GM12878 (cell line): Measurements from ENCODE around the gene MDC1. TPM values are rescaled to one million over a fixed set of nuclear protein-coding genes. Genes with fewer than 3 reads are reported as not detected.

ENCODE experiments used
- ATAC-seq: fragments of 200-7000 bp; cut with Tn5 transposase; 3 replicates; pipeline ENCODE4 v1.9.1; 2020; ENCODE audit warnings: mild to moderate bottlenecking, moderate library complexity
- Bru-seq: library from RNA; stranded (reverse); fragments of 400-500 nt; gene quantifications from one replicate; lab custom pipeline; 2021; lab: Mats Ljungman, UMichigan
- BruChase-seq, 2 experiments: library from RNA; stranded (reverse); fragments of 400-500 nt; gene quantifications; one replicate each; lab custom pipeline; 2021; lab: Mats Ljungman, UMichigan
- BruUV-seq: library from RNA; stranded (reverse); fragments of 400-500 nt; replicated peaks from 2 replicates; lab custom pipeline; 2021; lab: Mats Ljungman, UMichigan
- CTCF ChIA-PET: fragments of 300-600 bp; sonication (Branson Sonifier 250); formaldehyde crosslinking; extraction: SDS; loops from one replicate; lab custom pipeline; 2021; ENCODE audit warnings: inconsistent platforms; lab: Yijun Ruan, JAX
- POLR2A ChIA-PET: fragments of 350-600 bp; formaldehyde crosslinking; extraction: SDS; loops from one replicate; lab custom pipeline; 2021; ENCODE audit warnings: inconsistent platforms; lab: Charles Lee
- RAD21 ChIA-PET: fragments of 300-600 bp; sonication (Branson Sonifier 250); formaldehyde crosslinking; loops from one replicate; lab custom pipeline; 2023; ENCODE audit warnings: antibody characterized with exemption; ENCODE audit not compliant: unreplicated experiment; lab: Charles Lee
- SMC1A ChIA-PET: fragments of 300-600 bp; sonication (Branson Sonifier 250); formaldehyde crosslinking; loops from one replicate; lab custom pipeline; 2023; ENCODE audit not compliant: unreplicated experiment, uncharacterized antibody; lab: Charles Lee
- DNase-seq: peaks from one replicate; pipeline ENCODE4 v3.0.0-alpha.2; 2011; ENCODE audit warnings: low read depth, low spot score
- FAIRE-seq: peaks from 3 replicates; lab custom pipeline; 2011; peaks lifted over from hg19 to GRCh38; lab: Jason Lieb, UNC
- H2AFZ ChIP-seq: 2 replicates; pipeline ENCODE4 v1.6.0; 2011; ENCODE audit warnings: low read depth, low read length, control low read depth; ENCODE audit not compliant: control insufficient read depth
- H3K27ac ChIP-seq: 2 replicates; pipeline ENCODE4 v1.5.1; 2011; ENCODE audit warnings: control low read depth; ENCODE audit not compliant: control insufficient read depth, insufficient read depth
- H3K27me3 ChIP-seq, 2 experiments: replicated peaks in 1 of 2; 2 replicates each; pipeline versions ENCODE4 v1.6.0 to v1.6.1; 2011; ENCODE audit warnings: low read length in 1 of 2; ENCODE audit not compliant: control insufficient read depth in 2 of 2, insufficient read depth in 2 of 2
- H3K36me3 ChIP-seq, 2 experiments: 2 replicates each; pipeline ENCODE4 v1.5.1; 2011; ENCODE audit warnings: low read length in 1 of 2; ENCODE audit not compliant: control insufficient read depth in 2 of 2, insufficient read depth in 2 of 2
- H3K4me1 ChIP-seq: 2 replicates; pipeline ENCODE4 v1.6.1; 2011; ENCODE audit warnings: mild to moderate bottlenecking, low read length, moderate library complexity, mixed read lengths; ENCODE audit not compliant: control insufficient read depth, insufficient read depth
- H3K4me2 ChIP-seq: 2 replicates; pipeline ENCODE4 v1.6.0; 2011; ENCODE audit warnings: control low read depth; ENCODE audit not compliant: control insufficient read depth, insufficient read depth
- H3K4me3 ChIP-seq: fragments of 200-600 bp; sonication (generic); 2 replicates; pipeline ENCODE4 v1.5.1; 2016
- H3K79me2 ChIP-seq: 2 replicates; pipeline ENCODE4 v1.6.0; 2011; ENCODE audit warnings: low read length; ENCODE audit not compliant: control insufficient read depth, insufficient read depth
- H3K9ac ChIP-seq: 2 replicates; pipeline ENCODE4 v1.8.0; 2011; ENCODE audit warnings: low read length, control low read depth, mixed read lengths; ENCODE audit not compliant: control insufficient read depth, insufficient read depth
- H3K9me3 ChIP-seq: replicated peaks from 3 replicates; pipeline ENCODE4 v1.5.1; 2011; ENCODE audit warnings: mild to moderate bottlenecking, low read length; ENCODE audit not compliant: control insufficient read depth, insufficient read depth
- H4K20me1 ChIP-seq: 2 replicates; pipeline ENCODE4 v1.6.0; 2011; ENCODE audit not compliant: control insufficient read depth, insufficient read depth
- GABPA ChIP-seq: IDR thresholded peaks from 2 replicates; pipeline ENCODE4 v1.6.1; 2014; ENCODE audit warnings: antibody characterized with exemption, low read depth, mild to moderate bottlenecking, inconsistent platforms
- IRF5 ChIP-seq: fragments of 450-650 bp; IDR thresholded peaks from 2 replicates; pipeline ENCODE4 v1.6.1; 2017; ENCODE audit warnings: borderline replicate concordance
- KLF5 ChIP-seq: fragments of 450-650 bp; IDR thresholded peaks from 2 replicates; pipeline ENCODE4 v1.6.1; 2014; ENCODE audit warnings: mild to moderate bottlenecking; ENCODE audit not compliant: partially characterized antibody
- NKRF ChIP-seq: fragments of 450-650 bp; conservative IDR thresholded peaks from 2 replicates; pipeline ENCODE4 v1.6.1; 2017; ENCODE audit warnings: mild to moderate bottlenecking, moderate library complexity
- PKNOX1 ChIP-seq: fragments of 450-650 bp; IDR thresholded peaks from 2 replicates; pipeline ENCODE4 v1.6.1; 2016; ENCODE audit warnings: mild to moderate bottlenecking
- POU2F2 ChIP-seq: IDR thresholded peaks from 3 replicates; pipeline ENCODE4 v1.6.1; 2011; ENCODE audit warnings: low read depth, mild to moderate bottlenecking, low read length, borderline replicate concordance
- RB1 ChIP-seq: fragments of 450-650 bp; formaldehyde crosslinking; IDR thresholded peaks from 2 replicates; pipeline ENCODE4 v1.6.1; 2017; ENCODE audit warnings: mild to moderate bottlenecking, borderline replicate concordance
- RFX5 ChIP-seq: IDR thresholded peaks from 2 replicates; pipeline ENCODE4 v1.6.1; 2011; ENCODE audit warnings: low read depth, low read length, improper control_type of control experiment
- SREBF1 ChIP-seq: IDR thresholded peaks from 2 replicates; pipeline ENCODE4 v1.6.1; 2012; ENCODE audit warnings: mild to moderate bottlenecking, low read length
- ZNF274 ChIP-seq: IDR thresholded peaks from one replicate; pipeline ENCODE4 v1.8.0; 2011; ENCODE audit not compliant: insufficient read length, insufficient read depth
- ZNF384 ChIP-seq: IDR thresholded peaks from 2 replicates; pipeline ENCODE4 v1.6.1; 2012; ENCODE audit warnings: low read depth, mild to moderate bottlenecking, low read length, improper control_type of control experiment, borderline replicate concordance
- WGBS: methylation state at CpG from one replicate; pipeline ENCODE4 v1.1.6; 2016; ENCODE audit warnings: low lambda C conversion rate; ENCODE audit not compliant: insufficient replicate concordance, insufficient coverage; ENCODE audit errors: missing lambda C conversion rate; 5-methylcytosine and 5-hydroxymethylcytosine counted together
- in situ Hi-C: fragments of 300-500 bp; cut with MboI; formaldehyde crosslinking; loops from 9 replicates; pipeline ENCODE4 v1.14.3; 2018; ENCODE audit warnings: mixed read lengths
- intact Hi-C: fragments of 100-400 bp; cut with micrococcal nuclease; formaldehyde crosslinking; loops from one replicate; pipeline ENCODE4 v1.14.2; 2022; ENCODE audit not compliant: unreplicated experiment
- long read RNA-seq, 2 experiments: library from polyadenylated mRNA; unstranded; transcript quantifications; one replicate each; pipeline ENCODE4 v2.0.0, GENCODE V29; 2019 to 2020
- polyA minus RNA-seq, 3 experiments: library from RNA; depleted of rRNA, polyadenylated mRNA; stranded (reverse); fragments of >200 nt; gene quantifications; 2 replicates each; pipeline ENCODE4 v1.2.3, GENCODE V29; 2011
- polyA plus RNA-seq, 11 experiments: library from polyadenylated mRNA; depleted of rRNA in 4 of 11; unstranded in 6 of 11; stranded (reverse) in 5 of 11; fragments of >200 nt; fragmentation: Nextera tagmentation in 4 of 11; fragmentation: Illumina TruSeq in 1 of 11; extraction: Ambion mirVana in 4 of 11; extraction: Trizol in 1 of 11; gene quantifications; 1 replicate in 1 of 11; 2 replicates in 10 of 11; pipeline versions ENCODE4 v1.2.1 to v1.2.3, GENCODE V29; 2011 to 2016; ENCODE audit warnings: inconsistent platforms in 2 of 11, missing spikeins in 2 of 11, low read depth in 1 of 11
- total RNA-seq, 4 experiments: library from RNA; depleted of rRNA in 3 of 4; stranded (reverse); fragments of >200 nt in 3 of 4; fragmentation: Illumina TruSeq in 1 of 4; extraction: Trizol in 1 of 4; gene quantifications; 2 replicates each; pipeline versions ENCODE4 v1.2.1 to v1.2.3, GENCODE V29; 2013 to 2021

Gene MDC1
- 15.3 and 21.3 TPM in 2 replicates for total RNA-seq (2013; cell fraction: nucleolus; rRNA removed)
- 11.9 and 12.9 TPM in 2 replicates for total RNA-seq (2014; rRNA removed)
- 12.4 and 12.5 TPM in 2 replicates for total RNA-seq (2014; rRNA removed; fragmentation: Illumina TruSeq; extraction: Trizol)
- 62.5 and 66.9 TPM in 2 replicates for total RNA-seq (2021)
- 30.8 TPM for polyA plus RNA-seq (2011; ENCODE audit: low read depth)
- polyA plus RNA-seq (2011; rRNA removed), result 6.8 and 14.8 TPM in 2 replicates
- 18.4 and 23.7 TPM in 2 replicates for polyA plus RNA-seq (2011; cell fraction: cytosol; rRNA removed)
- 68.0 and 73.9 TPM in 2 replicates for polyA plus RNA-seq (2011; cell fraction: nucleus; rRNA removed)
- 36.6 and 43.4 TPM in 2 replicates for polyA plus RNA-seq (2012)
- 52.7 and 53.6 TPM in 2 replicates for polyA plus RNA-seq (2014; fragmentation: Illumina TruSeq; extraction: Trizol)
- 1 to 10 TPM; 5.1 to 6.5 TPM for polyA plus RNA-seq (2014; fragmentation: Nextera tagmentation; extraction: Ambion mirVana)
- polyA plus RNA-seq (2014; rRNA removed), result 30.1 and 33.3 TPM in 2 replicates
- polyA plus RNA-seq (2016; fragmentation: Nextera tagmentation; extraction: Ambion mirVana), result 10 to 100 TPM; 31.1 to 36.2 TPM
- polyA minus RNA-seq (2011; rRNA and poly(A)+ RNA removed), result 17.6 and 22.5 TPM in 2 replicates
- polyA minus RNA-seq (2011; cell fraction: cytosol; rRNA and poly(A)+ RNA removed), result 8.5 and 20.0 TPM in 2 replicates
- polyA minus RNA-seq (2011; cell fraction: nucleus; rRNA and poly(A)+ RNA removed), result 7.4 and 14.4 TPM in 2 replicates
- Bru-seq, nascent RNA, result percentile 78 among the genes with signal in this experiment
- percentile 91 among the genes with signal in this experiment for BruChase-seq, experiment 1, labeled RNA remaining after a 6-hour chase
- BruChase-seq, experiment 2, labeled RNA remaining after a 2-hour chase, result percentile 85 among the genes with signal in this experiment
- long read RNA-seq, experiment 1, partial matches to known transcripts, result 3 of 4 reads
- long read RNA-seq, experiment 1, other reads (novel, unspliced or antisense), result 1 of 4 reads
- long read RNA-seq, experiment 2, partial matches to known transcripts, result 13 of 22 reads
- long read RNA-seq, experiment 2, other reads (novel, unspliced or antisense), result 9 of 22 reads

GRCh38 chr6:30717129-30717844 is at the start of gene MDC1:
Gene MDC1, minus strand, starts transcription at chr6:30717281. Its CDS starts 2,106 bp downstream, at chr6:30715175.
- DNase-seq (peak; percentile 99), FAIRE-seq (peak; percentile 100), ATAC-seq (peak; percentile 76)
- Histone ChIP-seq H3K36me3 (peaks cover 5 to 6% of the 10 kb centered on the region in 2 experiments), H3K4me2 (peak within 1 kb of the TSS; percentile 97), H3K4me3 (peak within 1 kb of the TSS; percentile 83), H3K27me3 (no peaks in the 10 kb centered on the region), H3K27ac (peak within 1 kb of the TSS; percentile 98), H3K79me2 (peaks cover 57% of the 10 kb centered on the region), H3K4me1 (peaks cover 15% of the 10 kb centered on the region), H4K20me1 (no peaks in the 10 kb centered on the region), H3K9ac (peak within 1 kb of the TSS; percentile 98), H2AFZ (peak within 1 kb of the TSS; percentile 70), H3K9me3 (no peaks in the 10 kb centered on the region)
- SMC1A ChIA-PET, result interaction anchor here (0.6 to 17.7 kb wide), 5 partner anchors 14 to 224 kb away, joined by 3 to 265 read pairs (median 3); partner anchors contain the start of gene NRM
- intact Hi-C loops (loop anchor here (1.0 kb wide), 3 partner anchors 30 to 100 kb away; partner anchors contain the start of genes MRPS18B and PPP1R10), in situ Hi-C loops (loop anchor here (5.0 kb wide), 2 partner anchors 35 to 100 kb away; partner anchors contain the start of genes MRPS18B and PPP1R10)
- BruUV-seq, result TSS peak; percentile 30
- CTCF ChIA-PET, result interaction anchor here (0.6 to 22.7 kb wide), 9 partner anchors 14 to 841 kb away, joined by 3 to 487 read pairs (median 4); partner anchors contain the start of gene NRM
- under 1% methylated on average over 48 of the region's 48 CpGs for WGBS
- POLR2A ChIA-PET, result interaction anchor here (0.5 to 11.6 kb wide), 16 partner anchors 10 to 196 kb away, joined by 3 to 200 read pairs (median 5); partner anchors contain the start of genes FLOT1, GNL1, NRM and PRR3
- RAD21 ChIA-PET, result interaction anchor here (0.6 to 11.2 kb wide), 16 partner anchors 13 to 370 kb away, joined by 3 to 209 read pairs (median 3); partner anchors contain the start of genes DHX16, GNL1, NRM and VARS2
- TF ChIP-seq NKRF (peak; percentile 31), ZNF384 (no peak), RB1 (peak; percentile 100), POU2F2 (peak; percentile 30; the same call in 2 of the 3 replicates), PKNOX1 (peak; percentile 99), IRF5 (no peak), KLF5 (peak; percentile 73), SREBF1 (no peak), RFX5 (peak; percentile 61; the same call in 1 of the 2 replicates), GABPA (no peak), ZNF274 (no peak)
